Lung (tissue), 12 donors: Measurements from ENCODE around the gene ASPM. TPM values are rescaled to one million over a fixed set of nuclear protein-coding genes. Genes with fewer than 3 reads are reported as not detected.
"Not testable (repeated sequence)": the region's sequence is repeated elsewhere in the genome, so short reads cannot be mapped to it uniquely, and the experiment has no call there.

Experiments
- ATAC-seq: fragments of 200-7000 bp; cut with Tn5 transposase; one replicate; pipeline ENCODE4 v1.9.1; 2020; ENCODE audit warnings: moderate number of reproducible peaks; ENCODE audit not compliant: insufficient read depth, low FRiP score
- DNase-seq, 3 donors: peaks; one replicate each; pipeline ENCODE4 v3.0.0-alpha.2; 2013 to 2017
- H3K27ac ChIP-seq, 2 donors: one replicate each; pipeline ENCODE4 v1.5.1; 2013; ENCODE audit warnings: mild to moderate bottlenecking in 2 of 2, moderate library complexity in 2 of 2, control low read depth in 1 of 2, inconsistent platforms in 1 of 2, low read depth in 1 of 2, low read length in 1 of 2
- H3K27me3 ChIP-seq, 3 donors: one replicate each; pipeline ENCODE4 v1.5.1; 2013; ENCODE audit warnings: low read length in 2 of 3; ENCODE audit not compliant: control insufficient read depth in 3 of 3, insufficient read depth in 3 of 3
- H3K36me3 ChIP-seq, 4 donors: one replicate each; pipeline ENCODE4 v1.5.1; 2013; ENCODE audit warnings: low read length in 4 of 4, mild to moderate bottlenecking in 1 of 4, moderate library complexity in 1 of 4; ENCODE audit not compliant: control insufficient read depth in 4 of 4, insufficient read depth in 4 of 4
- H3K4me1 ChIP-seq, 5 donors: one replicate each; pipeline ENCODE4 v1.5.1; 2013; ENCODE audit warnings: low read length in 5 of 5, mild to moderate bottlenecking in 2 of 5, moderate library complexity in 1 of 5; ENCODE audit not compliant: control insufficient read depth in 5 of 5, insufficient read depth in 5 of 5
- H3K4me3 ChIP-seq: one replicate; pipeline ENCODE4 v1.5.1; 2013; ENCODE audit warnings: mild to moderate bottlenecking, control low read depth, moderate library complexity
- H3K9ac ChIP-seq, 2 donors: one replicate each; pipeline ENCODE4 v1.5.1; 2013; ENCODE audit warnings: low read length in 2 of 2, control low read depth in 1 of 2; ENCODE audit not compliant: insufficient read depth in 1 of 2
- H3K9me3 ChIP-seq, 4 donors: one replicate each; pipeline ENCODE4 v1.5.1; 2013; ENCODE audit warnings: low read length in 3 of 4, mild to moderate bottlenecking in 1 of 4, moderate library complexity in 1 of 4; ENCODE audit not compliant: control insufficient read depth in 4 of 4, insufficient read depth in 3 of 4
- CTCF ChIP-seq: IDR thresholded peaks from 2 replicates; pipeline ENCODE4 v1.5.1; 2012; ENCODE audit warnings: mild to moderate bottlenecking; ENCODE audit errors: control extremely low read depth, extremely low read depth
- WGBS, 2 donors: extraction: QIAGEN DNeasy Blood & Tissue Kit; methylation state at CpG; one replicate each; pipeline ENCODE4 v1.1.7; 2013; 5-methylcytosine and 5-hydroxymethylcytosine counted together
- polyA plus RNA-seq, 2 donors: library from polyadenylated mRNA; stranded (reverse); fragments of 200-250 nt; gene quantifications; one replicate each; pipeline ENCODE4 v1.2.1, GENCODE V29; 2013
- total RNA-seq, 2 donors: library from RNA; depleted of rRNA in 1 of 2; stranded (reverse); fragments of >200 nt in 1 of 2; gene quantifications; one replicate each; pipeline ENCODE4 v1.2.1, GENCODE V29; 2014 to 2021
- donor health status: control.
- donor health status: control.
- donor health status: Bipolar disorder and iron deficiency.
- donor health status: healthy.
- donor health status: DM: yes; HTN: yes; CAD: no.

ASPM gene
- total and polyA plus RNA-seq, 4 donors, result 0.47 to 7.3 (median 0.55) TPM

- no peak overlapping the region for H3K9ac ChIP-seq
- H3K4me3 ChIP-seq, result no peak overlapping the region
- no peak for TF ChIP-seq CTCF
- H3K9me3 ChIP-seq, result peaks cover 0 to 5% (median 0%) of the 10 kb centered on the region in 4 donors
- DNase-seq (no peak), ATAC-seq (no peak)
- H3K36me3 ChIP-seq, result peaks cover 0 to 17% (median 1%) of the 10 kb centered on the region in 4 donors
- no peaks in the 10 kb centered on the region for H3K27me3 ChIP-seq
- no peak overlapping the region for H3K27ac ChIP-seq
- peaks cover 0 to 9% (median 0%) of the 10 kb centered on the region in 5 donors for H3K4me1 ChIP-seq
- WGBS, 2 donors, result 95 to 96% methylated on average over 3 of the region's 3 CpGs
These were observed 44.5 kb downstream of the ASPM start for GRCh38 chr1:197101978-197102377.

- Histone ChIP-seq H3K9me3 (peaks cover 0 to 5% (median 0%) of the 10 kb centered on the region in 4 donors), H3K4me1 (peaks cover 0 to 9% (median 0%) of the 10 kb centered on the region in 5 donors), H3K27ac (no peak overlapping the region), H3K36me3 (peaks cover 0 to 17% (median 0%) of the 10 kb centered on the region in 4 donors), H3K9ac (no peak overlapping the region), H3K4me3 (no peak overlapping the region), H3K27me3 (no peaks in the 10 kb centered on the region)
- no peak for ATAC-seq
- WGBS, 2 donors, result 92 to 94% methylated on average over 3 of the region's 3 CpGs
- no peak for DNase-seq
- TF ChIP-seq CTCF, result no peak
These were observed 45.8 kb downstream of the ASPM start for GRCh38 chr1:197100677-197101076.

GRCh38 chr1:197099444-197099843 is 47.0 kb downstream of the ASPM start:
- peaks cover 0 to 17% (median 0%) of the 10 kb centered on the region in 4 donors for H3K36me3 ChIP-seq
- no peak overlapping the region for H3K27ac ChIP-seq
- peaks cover 0 to 9% (median 0%) of the 10 kb centered on the region in 5 donors for H3K4me1 ChIP-seq
- no peak overlapping the region for H3K4me3 ChIP-seq
- DNase-seq (no peak), ATAC-seq (no peak)
- peaks cover 0 to 5% (median 0%) of the 10 kb centered on the region in 4 donors for H3K9me3 ChIP-seq
- no peak overlapping the region for H3K9ac ChIP-seq
- H3K27me3 ChIP-seq, result no peaks in the 10 kb centered on the region
- TF ChIP-seq CTCF, result no peak

- not testable (repeated sequence) for H3K4me1 ChIP-seq, H3K27me3 ChIP-seq, H3K9ac ChIP-seq, H3K36me3 ChIP-seq, DNase-seq, H3K27ac ChIP-seq, H3K4me3 ChIP-seq, ATAC-seq, H3K9me3 ChIP-seq
- 98 to 99% methylated on average over 2 of the region's 2 CpGs for WGBS, 2 donors
These were observed 49.5 kb downstream of the ASPM start for GRCh38 chr1:197096971-197097370.
